H1 (cell line): ENCODE data around the gene NDUFV1. TPM values are rescaled to one million over a fixed set of nuclear protein-coding genes. Genes with fewer than 3 reads are reported as not detected.

Source experiments
- CTCF ChIA-PET: fragments of 300-600 bp; sonication (Branson Sonifier 250); formaldehyde crosslinking; loops from one replicate; lab custom pipeline; 2021; ENCODE audit not compliant: partially characterized antibody; lab: Charles Lee
- POLR2A ChIA-PET: fragments of 300-600 bp; sonication (Branson Sonifier 250); formaldehyde crosslinking; loops from one replicate; lab custom pipeline; 2021; ENCODE audit warnings: inconsistent platforms; ENCODE audit not compliant: partially characterized antibody; lab: Charles Lee
- DNase-seq, 2 experiments: peaks; one replicate each; pipeline versions ENCODE4 v3.0.0 to v3.0.0-alpha.2; 2010 to 2022; ENCODE audit warnings: low spot score in 2 of 2, low read depth in 1 of 2, mixed read lengths in 1 of 2
- FAIRE-seq: peaks from 2 replicates; lab custom pipeline; 2011; peaks lifted over from hg19 to GRCh38; lab: Jason Lieb, UNC
- H2AFZ ChIP-seq: 2 replicates; pipeline ENCODE4 v1.8.1; 2012; ENCODE audit warnings: low read length, inconsistent platforms
- H2AK5ac ChIP-seq: 2 replicates; pipeline ENCODE4 v1.6.1; 2013; ENCODE audit warnings: low read depth, low read length
- H2BK120ac ChIP-seq: replicated peaks from 2 replicates; pipeline ENCODE3; 2013; ENCODE audit warnings: low read depth, low read length, inconsistent platforms
- H2BK12ac ChIP-seq: 2 replicates; pipeline ENCODE4 v1.6.1; 2013; ENCODE audit warnings: low read depth, low read length
- H2BK15ac ChIP-seq: 2 replicates; pipeline ENCODE4 v1.6.1; 2013; ENCODE audit warnings: low read length
- H2BK20ac ChIP-seq: 2 replicates; pipeline ENCODE4 v1.6.1; 2013; ENCODE audit warnings: low read length
- H2BK5ac ChIP-seq: 2 replicates; pipeline ENCODE4 v1.6.1; 2013; ENCODE audit warnings: low read depth, low read length
- H3K14ac ChIP-seq: 2 replicates; pipeline ENCODE4 v1.6.1; 2013; ENCODE audit warnings: inconsistent platforms; ENCODE audit not compliant: insufficient read length
- H3K18ac ChIP-seq: 2 replicates; pipeline ENCODE4 v1.6.1; 2013; ENCODE audit warnings: low read length; ENCODE audit errors: extremely low read depth
- H3K23ac ChIP-seq: 2 replicates; pipeline ENCODE4 v1.6.1; 2013; ENCODE audit warnings: inconsistent platforms; ENCODE audit not compliant: insufficient read length
- H3K23me2 ChIP-seq: 2 replicates; pipeline ENCODE4 v1.6.1; 2013; ENCODE audit warnings: low read depth, low read length
- H3K27ac ChIP-seq: 2 replicates; pipeline ENCODE4 v1.6.1; 2011; ENCODE audit warnings: low read depth, low read length, inconsistent platforms
- H3K27me3 ChIP-seq, 4 experiments: replicated peaks in 1 of 4; 1 replicate in 1 of 4; 2 replicates in 3 of 4; pipeline versions ENCODE4 v1.6.1 to v1.8.1; 2011 to 2013; ENCODE audit warnings: low read length in 3 of 4, mild to moderate bottlenecking in 3 of 4, inconsistent platforms in 2 of 4, mixed read lengths in 2 of 4, moderate library complexity in 1 of 4; ENCODE audit not compliant: control insufficient read depth in 3 of 4, insufficient read depth in 3 of 4; ENCODE audit errors: extremely low read depth in 1 of 4
- H3K36me3 ChIP-seq, 4 experiments: 2 replicates each; pipeline versions ENCODE4 v1.6.1 to v1.8.1; 2011 to 2013; ENCODE audit warnings: mild to moderate bottlenecking in 4 of 4, low read length in 3 of 4, moderate library complexity in 2 of 4, control low read depth in 1 of 4, inconsistent platforms in 1 of 4; ENCODE audit not compliant: insufficient read depth in 4 of 4, control insufficient read depth in 2 of 4
- H3K4ac ChIP-seq: replicated peaks from 2 replicates; pipeline ENCODE3; 2013; ENCODE audit warnings: low read length, low read depth, mixed read lengths, inconsistent platforms; ENCODE audit not compliant: insufficient read length
- H3K4me1 ChIP-seq, 4 experiments: replicated peaks in 1 of 4; 1 replicate in 1 of 4; 2 replicates in 3 of 4; pipeline versions ENCODE4 v1.6.1 to v1.8.1; 2011 to 2013; ENCODE audit warnings: low read length in 3 of 4, inconsistent platforms in 2 of 4, mixed read lengths in 1 of 4; ENCODE audit not compliant: insufficient read depth in 4 of 4, control insufficient read depth in 3 of 4
- H3K4me2 ChIP-seq, 2 experiments: 2 replicates each; pipeline versions ENCODE4 v1.6.1 to v1.8.1; 2011 to 2013; ENCODE audit warnings: low read depth in 2 of 2, low read length in 2 of 2, control low read depth in 1 of 2, inconsistent platforms in 1 of 2, mild to moderate bottlenecking in 1 of 2; ENCODE audit not compliant: insufficient read depth in 1 of 2
- H3K4me3 ChIP-seq, 4 experiments: fragments of 200-600, 300-600 bp in 1 of 4; sonication (generic), shearing (Covaris generic), sonication (Bioruptor Twin) in 1 of 4; 2 replicates each; pipeline versions ENCODE4 v1.5.1 to v1.8.1; 2011 to 2016; ENCODE audit warnings: low read length in 4 of 4, low read depth in 3 of 4, control low read depth in 2 of 4, inconsistent platforms in 2 of 4, mild to moderate bottlenecking in 2 of 4, mixed read lengths in 1 of 4, moderate library complexity in 1 of 4; ENCODE audit not compliant: insufficient read depth in 2 of 4; ENCODE audit errors: extremely low read depth in 1 of 4
- H3K56ac ChIP-seq: replicated peaks from 2 replicates; pipeline ENCODE3; 2013; ENCODE audit warnings: low read depth, mild to moderate bottlenecking, mixed read lengths, low read length, inconsistent platforms; ENCODE audit not compliant: insufficient read length
- H3K79me1 ChIP-seq: 2 replicates; pipeline ENCODE4 v1.6.1; 2013; ENCODE audit warnings: low read depth, low read length, control low read depth
- H3K79me2 ChIP-seq, 2 experiments: 2 replicates each; pipeline versions ENCODE4 v1.6.1 to v1.8.1; 2012 to 2013; ENCODE audit warnings: low read length in 2 of 2, mild to moderate bottlenecking in 2 of 2, inconsistent platforms in 1 of 2; ENCODE audit not compliant: insufficient read depth in 2 of 2, control insufficient read depth in 1 of 2
- H3K9ac ChIP-seq, 4 experiments: replicated peaks in 1 of 4; 1 replicate in 1 of 4; 2 replicates in 3 of 4; pipeline versions ENCODE4 v1.6.1 to v1.8.1; 2011 to 2013; ENCODE audit warnings: low read depth in 3 of 4, low read length in 3 of 4, control low read depth in 2 of 4, mild to moderate bottlenecking in 2 of 4, moderate library complexity in 2 of 4, inconsistent platforms in 1 of 4; ENCODE audit errors: extremely low read depth in 1 of 4
- H3K9me3 ChIP-seq, 2 experiments: 2 replicates each; pipeline versions ENCODE4 v1.6.1 to v1.8.1; 2012 to 2013; ENCODE audit warnings: mild to moderate bottlenecking in 2 of 2, moderate library complexity in 2 of 2, control low read depth in 1 of 2, inconsistent platforms in 1 of 2, low read depth in 1 of 2, low read length in 1 of 2, mixed read lengths in 1 of 2; ENCODE audit not compliant: insufficient read depth in 2 of 2
- H4K20me1 ChIP-seq, 2 experiments: replicated peaks in 1 of 2; 2 replicates each; pipeline versions ENCODE3 to v1.8.1; 2011 to 2013; ENCODE audit warnings: inconsistent platforms in 2 of 2, low read length in 2 of 2, mild to moderate bottlenecking in 1 of 2; ENCODE audit not compliant: insufficient read depth in 2 of 2, control insufficient read depth in 1 of 2
- H4K5ac ChIP-seq: 2 replicates; pipeline ENCODE4 v1.6.1; 2013; ENCODE audit warnings: low read length, low read depth, mixed read lengths, inconsistent platforms; ENCODE audit not compliant: insufficient read length
- H4K8ac ChIP-seq: 2 replicates; pipeline ENCODE4 v1.8.0; 2013; ENCODE audit warnings: mild to moderate bottlenecking, moderate library complexity, low read length, inconsistent platforms; ENCODE audit not compliant: insufficient read depth; ENCODE audit errors: extremely low read depth
- H4K91ac ChIP-seq: replicated peaks from 2 replicates; pipeline ENCODE3; 2013; ENCODE audit warnings: low read length, mixed read lengths, inconsistent platforms; ENCODE audit not compliant: insufficient read length
- CREB1 ChIP-seq: IDR thresholded peaks from 2 replicates; pipeline ENCODE4 v1.6.1; 2012; ENCODE audit warnings: inconsistent platforms
- POLR2A ChIP-seq, 2 experiments: IDR thresholded peaks; 1 replicate in 1 of 2; 2 replicates in 1 of 2; pipeline ENCODE4 v1.6.1; 2011; ENCODE audit warnings: low read depth in 2 of 2, low read length in 2 of 2, mild to moderate bottlenecking in 2 of 2; ENCODE audit errors: control extremely low read depth in 1 of 2
- POLR2AphosphoS5 ChIP-seq: IDR thresholded peaks from 2 replicates; pipeline ENCODE4 v1.6.1; 2011; ENCODE audit warnings: low read depth, low read length
- WGBS, 2 experiments: shearing (Covaris generic) in 1 of 2; methylation state at CpG; one replicate each; pipeline versions ENCODE4 v1.1.6 to v1.1.7; 2013 to 2015; ENCODE audit warnings: low lambda C conversion rate in 2 of 2, mixed read lengths in 2 of 2, inconsistent platforms in 1 of 2, low coverage in 1 of 2, missing lambda C conversion rate in 1 of 2; ENCODE audit not compliant: insufficient replicate concordance in 2 of 2, insufficient coverage in 1 of 2, insufficient read length in 1 of 2; ENCODE audit errors: extremely low coverage in 1 of 2, missing lambda C conversion rate in 1 of 2; 5-methylcytosine and 5-hydroxymethylcytosine counted together
- polyA plus RNA-seq, 7 experiments: library from polyadenylated mRNA; depleted of rRNA in 3 of 7; stranded (reverse) in 5 of 7; unstranded in 2 of 7; fragments of >200 nt in 5 of 7; fragments of 200-250 nt in 2 of 7; gene quantifications; 1 replicate in 5 of 7; 2 replicates in 1 of 7; 4 replicates in 1 of 7; pipeline versions ENCODE4 v1.2.1 to v1.2.3, GENCODE V29; 2011 to 2013; ENCODE audit warnings: missing spikeins in 2 of 7, mixed read lengths in 2 of 7
- total RNA-seq: library from RNA; stranded (reverse); fragmentation: NEBNext Ultra II Directional; extraction: Animal tissue kit (Norgen Biotek cat#: 25700); gene quantifications from 2 replicates; pipeline ENCODE4 v1.2.1, GENCODE V29; 2021
- TF ChIP-seq, protein P1 (sequence below): IDR thresholded peaks from 2 replicates; pipeline ENCODE4 v1.6.1; 2012; ENCODE audit warnings: inconsistent platforms

Gene NDUFV1
- total and polyA plus RNA-seq, 2 of the 8 experiments (the other 6 are each of a cell fraction or from before 2014, with no cell fraction given), result 125 to 131 TPM

- Histone ChIP-seq H2BK120ac (no peak overlapping the region), H4K8ac (peak overlapping the region; percentile 47), H2BK12ac (no peak overlapping the region), H3K9me3 (no peaks in the 10 kb centered on the region), H3K4ac (no peak overlapping the region), H2BK5ac (peak overlapping the region; percentile 88; the same call in 1 of the 2 replicates), H3K4me2 (peak overlapping the region; percentile 86 to 92)
- TF ChIP-seq POLR2AphosphoS5 (peak; percentile 31), CREB1 (no peak), POLR2A (IDR thresholded peaks at IDR 0.05; ENCODE audit: control extremely low read depth in 1 of 2, low read depth in 2 of 2, low read length in 2 of 2) (peak in 1 of 2 experiments; percentile 11; a peak in 1 of 3 replicates)
- TF ChIP-seq, protein P1, sequence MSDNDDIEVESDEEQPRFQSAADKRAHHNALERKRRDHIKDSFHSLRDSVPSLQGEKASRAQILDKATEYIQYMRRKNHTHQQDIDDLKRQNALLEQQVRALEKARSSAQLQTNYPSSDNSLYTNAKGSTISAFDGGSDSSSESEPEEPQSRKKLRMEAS, result 0 out of 2 replicates have a peak, but pooled peaks have one; percentile 13
- TF ChIP-seq, all 59 proteins: peak for 3
- 0 out of 2 replicates have a peak overlapping the region, but pooled peaks have one; percentile 72 for H2BK20ac ChIP-seq
- no peak overlapping the region for H4K5ac ChIP-seq
- H3K27me3 ChIP-seq, result no peaks in the 10 kb centered on the region
- H3K9ac ChIP-seq, result peak overlapping the region in 3 of 4 experiments; percentile 20 to 55 (median 39); a peak in 5 of 7 replicates
- no peak overlapping the region for H2AFZ ChIP-seq
- WGBS, 2 experiments, result 74% methylated on average over 21 of the region's 21 CpGs; no CpG with 5 or more reads in 1 of the 2 experiments
- peaks cover 5 to 30% (median 17%) of the 10 kb centered on the region in 4 experiments for H3K4me1 ChIP-seq
- ChIA-PET POLR2A (interaction anchor here (0.8 to 6.7 kb wide), 13 partner anchors 9 to 43 kb away, joined by 3 to 71 read pairs (median 25); partner anchors contain the start of gene NUDT8), CTCF (interaction anchor here (0.6 to 4.3 kb wide), 7 partner anchors 8 to 340 kb away, joined by 3 to 20 read pairs (median 4); no protein-coding TSS in a partner anchor)
- peak overlapping the region; percentile 71; the same call in 1 of the 2 replicates for H3K18ac ChIP-seq
- peaks cover 5% of the 10 kb centered on the region; the same call in 1 of the 2 replicates for H3K23me2 ChIP-seq
- peaks cover 0 to 27% of the 10 kb centered on the region in 2 experiments; a peak in 2 of 4 replicates for H3K79me2 ChIP-seq
- 0 out of 2 replicates have a peak overlapping the region, but pooled peaks have one; percentile 17 for H2AK5ac ChIP-seq
- peak overlapping the region; percentile 75 for H3K27ac ChIP-seq
- no peak overlapping the region for H3K23ac ChIP-seq
- H4K20me1 ChIP-seq, result peaks cover 8 to 10% of the 10 kb centered on the region in 2 experiments
- no peak overlapping the region for H3K14ac ChIP-seq
- DNase-seq (no peak), FAIRE-seq (no peak)
- peaks cover 10% of the 10 kb centered on the region for H3K79me1 ChIP-seq
- H2BK15ac ChIP-seq, result no peak overlapping the region
- H3K4me3 ChIP-seq, result peak overlapping the region; percentile 51 to 87 (median 77)
- no peak overlapping the region for H4K91ac ChIP-seq
- H3K56ac ChIP-seq, result no peak overlapping the region
- peaks cover 6 to 34% (median 21%) of the 10 kb centered on the region in 4 experiments; a peak in 6 of 8 replicates for H3K36me3 ChIP-seq
These were observed 21.6 kb upstream of the NDUFV1 start for GRCh38 chr11:67584881-67585873.
